Upper lobe of left lung (tissue), 6 donors: ENCODE data around the gene COMMD6. TPM values are rescaled to one million over a fixed set of nuclear protein-coding genes. Genes with fewer than 3 reads are reported as not detected.

ENCODE experiments used
- ATAC-seq, 2 donors: fragments of 200-7000 bp; cut with Tn5 transposase; one replicate each; pipeline ENCODE4 v1.9.1; 2022; ENCODE audit warnings: mild to moderate bottlenecking in 2 of 2, moderate library complexity in 2 of 2; ENCODE audit not compliant: low FRiP score in 2 of 2
- DNase-seq, 2 donors: peaks; one replicate each; pipeline ENCODE4 v3.0.0-alpha.2; 2019 to 2020
- H3K27ac ChIP-seq, 4 donors: fragments of 200-600 bp; sonication (generic); one replicate each; pipeline ENCODE4 v1.5.1; 2016 to 2019
- H3K27me3 ChIP-seq, 4 donors: fragments of 200-600 bp; sonication (generic); one replicate each; pipeline ENCODE4 v1.5.1; 2017 to 2019
- H3K36me3 ChIP-seq, 4 donors: fragments of 200-600 bp; sonication (generic); one replicate each; pipeline ENCODE4 v1.5.1; 2016 to 2019
- H3K4me1 ChIP-seq, 4 donors: fragments of 200-600 bp; sonication (generic); one replicate each; pipeline ENCODE4 v1.5.1; 2018 to 2019
- H3K4me3 ChIP-seq, 4 donors: fragments of 200-600 bp; sonication (generic); one replicate each; pipeline ENCODE4 v1.5.1; 2017 to 2019; ENCODE audit warnings: mild to moderate bottlenecking in 2 of 4, moderate library complexity in 1 of 4
- H3K9me3 ChIP-seq, 4 donors: fragments of 200-600 bp; sonication (generic); one replicate each; pipeline ENCODE4 v1.5.1; 2018 to 2019
- CTCF ChIP-seq, 6 experiments: fragments of 450-650 bp in 4 of 6; fragments of 200-600 bp in 2 of 6; sonication (generic) in 2 of 6; IDR thresholded peaks; one replicate each; pipeline ENCODE4 v1.5.1; 2016 to 2019; ENCODE audit warnings: antibody characterized with exemption in 6 of 6
- EP300 ChIP-seq, 4 donors: sonication (generic); formaldehyde crosslinking; IDR thresholded peaks; one replicate each; pipeline ENCODE4 v1.5.1; 2017; ENCODE audit warnings: antibody characterized with exemption in 4 of 4, control low read depth in 2 of 4
- POLR2A ChIP-seq, 4 donors: fragments of 450-650 bp; IDR thresholded peaks; one replicate each; pipeline ENCODE4 v1.5.1; 2016 to 2017; ENCODE audit warnings: antibody characterized with exemption in 4 of 4, mild to moderate bottlenecking in 2 of 4
- POLR2AphosphoS5 ChIP-seq, 2 donors: sonication (generic); formaldehyde crosslinking; IDR thresholded peaks; one replicate each; pipeline ENCODE4 v1.5.1; 2017; ENCODE audit warnings: antibody characterized with exemption in 2 of 2
- WGBS, 2 donors: methylation state at CpG; one replicate each; pipeline ENCODE4 v1.1.5; 2017 to 2018; 5-methylcytosine and 5-hydroxymethylcytosine counted together
- total RNA-seq, 6 donors: library from RNA; depleted of rRNA in 4 of 6; stranded (reverse); fragments of >200 nt in 4 of 6; gene quantifications; one replicate each; pipeline versions ENCODE4 v1.1.0 to v1.2.1, GENCODE V29; 2016 to 2021
- donor health status: DM: no; HTN: no; CAD: no; lungs with moderate emphysema.
- donor health status: DM: no; HTN: yes; CAD: no; lungs with severe emphysema.

The COMMD6 gene
- total RNA-seq, 6 donors from 2014 or later, result 9.0 to 134 (median 63.8) TPM

GRCh38 chr13:75478659-75479058 lies 59.0 kb downstream of the COMMD6 start:
- no peaks in the 10 kb centered on the region for H3K9me3 ChIP-seq
- ATAC-seq (no peak), DNase-seq (no peak)
- H3K4me1 ChIP-seq, result peaks cover 3 to 33% (median 12%) of the 10 kb centered on the region in 4 donors
- H3K27me3 ChIP-seq, result peaks cover 0 to 2% (median 0%) of the 10 kb centered on the region in 4 donors
- no peak overlapping the region for H3K27ac ChIP-seq
- 87 to 95% methylated on average over 4 of the region's 4 CpGs for WGBS, 2 donors
- H3K36me3 ChIP-seq, result no peaks in the 10 kb centered on the region
- H3K4me3 ChIP-seq, result no peak overlapping the region
- no peak for TF ChIP-seq EP300 (IDR thresholded peaks at IDR 0.05)
- TF ChIP-seq POLR2AphosphoS5 (IDR thresholded peaks at IDR 0.05), result no peak
- TF ChIP-seq POLR2A (IDR thresholded peaks at IDR 0.05), result no peak
- TF ChIP-seq CTCF (IDR thresholded peaks at IDR 0.05), result no peak

Other genes starting within 250 kb of the COMMD6 start
- 10 to 100 TPM; 26.1 to 97.4 (median 30.7) TPM for gene TBC1D4, start 55.7 kb downstream of the COMMD6 start, total RNA-seq
- 10 to 100 TPM in 3 of 6 donors, 1 to 10 TPM in 3; 6.3 to 20.7 (median 11.0) TPM for gene UCHL3, start 11.9 kb upstream of the COMMD6 start, total RNA-seq
- 1,000 to 10,000 TPM in 1 of 6 donors, 100 to 1,000 TPM in 5; 327 to 1,155 (median 811) TPM for gene LMO7, start 98.5 kb upstream of the COMMD6 start, total RNA-seq